Activated naive CD8-positive, alpha-beta T cell treated with anti-CD3 and anti-CD28 coated beads for 36 hours (primary cell): ENCODE results near the gene ACR. TPM values are rescaled to one million over a fixed set of nuclear protein-coding genes. Genes with fewer than 3 reads are reported as not detected.

Experiments
- DNase-seq: peaks from one replicate; pipeline ENCODE4 v3.0.0; 2021
- H3K27ac Mint-ChIP-seq: one replicate; pipeline ENCODE4 v1.8.0; 2022; ENCODE audit warnings: mild to moderate bottlenecking, moderate library complexity, mixed read lengths
- H3K27me3 Mint-ChIP-seq: one replicate; pipeline ENCODE4 v1.8.0; 2022; ENCODE audit warnings: mild to moderate bottlenecking, mixed read lengths
- H3K36me3 Mint-ChIP-seq: one replicate; pipeline ENCODE4 v1.8.0; 2021; ENCODE audit warnings: mild to moderate bottlenecking, mixed read lengths
- H3K4me1 Mint-ChIP-seq: one replicate; pipeline ENCODE4 v1.8.0; 2021; ENCODE audit warnings: mixed read lengths
- H3K4me3 Mint-ChIP-seq: one replicate; pipeline ENCODE4 v1.8.0; 2022; ENCODE audit warnings: mild to moderate bottlenecking, moderate library complexity, mixed read lengths
- H3K9me3 Mint-ChIP-seq: one replicate; pipeline ENCODE4 v1.8.0; 2022; ENCODE audit warnings: mixed read lengths
- total RNA-seq, 2 experiments: library from RNA; stranded (reverse); gene quantifications; one replicate each; pipeline ENCODE4 v1.2.3, GENCODE V29; 2021

ACR gene
- not detected for total RNA-seq

- DNase-seq: no peak
- peaks cover 2% of the 10 kb centered on the region for H3K4me1 Mint-ChIP-seq
- H3K9me3 Mint-ChIP-seq: no peaks in the 10 kb centered on the region
Measured at GRCh38 chr22:50737728-50738648, at the start of gene ACR. TSS of gene ACR (plus strand) at chr22:50738204. CDS start at chr22:50738236, 32 bp downstream.

GRCh38 chr22:50688448-50688847 lies 49.6 kb upstream of the ACR start:
- Mint-ChIP-seq H3K27ac (no peak overlapping the region), H3K27me3 (peaks cover 5% of the 10 kb centered on the region), H3K4me3 (no peak overlapping the region), H3K4me1 (no peaks in the 10 kb centered on the region), H3K36me3 (no peaks in the 10 kb centered on the region), H3K9me3 (no peaks in the 10 kb centered on the region)
- no peak for DNase-seq

More at GRCh38 chr22:50737728-50738648, at the start of gene ACR:
- Mint-ChIP-seq H3K27ac (no peak within 1 kb of the TSS), H3K36me3 (no peaks in the 10 kb centered on the region), H3K4me3 (no peak within 1 kb of the TSS), H3K27me3 (no peaks in the 10 kb centered on the region)

- H3K27me3 Mint-ChIP-seq: peaks cover 5% of the 10 kb centered on the region
- no peaks in the 10 kb centered on the region for H3K9me3 Mint-ChIP-seq
- no peaks in the 10 kb centered on the region for H3K4me1 Mint-ChIP-seq
- H3K27ac Mint-ChIP-seq: no peak overlapping the region
- no peak overlapping the region for H3K4me3 Mint-ChIP-seq
- no peaks in the 10 kb centered on the region for H3K36me3 Mint-ChIP-seq
- no peak for DNase-seq
Measured at GRCh38 chr22:50691521-50691920, 46.5 kb upstream of the ACR start.

DNA sequence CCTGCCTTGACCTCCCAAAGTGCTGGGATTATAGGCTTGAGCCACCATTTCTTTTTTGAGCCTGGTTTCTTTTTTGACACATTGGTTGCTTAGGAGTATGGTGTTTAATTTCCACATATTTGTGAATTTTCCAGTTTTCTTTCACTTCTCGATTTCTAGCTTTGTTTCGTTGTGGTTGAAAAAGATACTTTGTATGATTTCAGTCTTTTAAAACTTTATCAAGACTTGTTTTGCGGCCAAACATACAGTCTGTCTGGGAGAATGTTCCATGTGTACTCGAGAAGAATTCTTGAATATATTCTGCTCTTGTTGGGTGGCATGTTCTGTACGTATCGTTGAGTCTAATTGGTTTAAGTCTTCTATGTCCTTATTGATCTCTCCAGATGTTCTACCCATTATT lies 44.5 kb upstream of the ACR start:
- Mint-ChIP-seq H3K27ac (no peak overlapping the region), H3K4me3 (no peak overlapping the region), H3K9me3 (no peaks in the 10 kb centered on the region), H3K4me1 (no peaks in the 10 kb centered on the region), H3K36me3 (no peaks in the 10 kb centered on the region), H3K27me3 (no peaks in the 10 kb centered on the region)
- no peak for DNase-seq

DNA sequence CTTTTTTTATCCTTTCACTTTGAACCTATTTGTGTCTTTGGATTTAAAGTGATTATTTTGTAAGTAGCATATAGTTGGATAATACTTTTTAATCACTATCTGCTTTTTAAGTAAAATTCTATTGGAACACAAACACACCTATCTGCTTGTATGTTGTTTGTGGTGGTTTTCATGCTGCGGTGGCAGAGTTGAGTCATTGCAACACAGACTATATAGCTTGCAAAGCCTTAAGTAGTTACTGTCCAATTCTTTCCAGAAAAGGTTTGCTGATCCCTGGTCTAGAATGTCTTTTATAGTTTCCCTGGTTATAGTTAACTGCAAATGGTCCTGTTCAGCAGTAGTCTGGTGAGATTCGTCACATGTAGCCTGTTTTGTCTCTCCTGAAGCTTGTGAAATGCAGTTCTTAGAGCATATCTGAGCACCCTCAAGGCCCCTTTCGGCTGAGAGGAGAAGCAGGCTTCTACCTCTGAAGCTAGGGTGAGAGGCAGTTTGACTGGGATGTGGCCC lies 43.9 kb upstream of the ACR start:
- no peaks in the 10 kb centered on the region for H3K36me3 Mint-ChIP-seq
- no peak overlapping the region for H3K27ac Mint-ChIP-seq
- DNase-seq: no peak
- no peaks in the 10 kb centered on the region for H3K27me3 Mint-ChIP-seq
- no peaks in the 10 kb centered on the region for H3K4me1 Mint-ChIP-seq
- H3K9me3 Mint-ChIP-seq: no peaks in the 10 kb centered on the region
- no peak overlapping the region for H3K4me3 Mint-ChIP-seq

DNA sequence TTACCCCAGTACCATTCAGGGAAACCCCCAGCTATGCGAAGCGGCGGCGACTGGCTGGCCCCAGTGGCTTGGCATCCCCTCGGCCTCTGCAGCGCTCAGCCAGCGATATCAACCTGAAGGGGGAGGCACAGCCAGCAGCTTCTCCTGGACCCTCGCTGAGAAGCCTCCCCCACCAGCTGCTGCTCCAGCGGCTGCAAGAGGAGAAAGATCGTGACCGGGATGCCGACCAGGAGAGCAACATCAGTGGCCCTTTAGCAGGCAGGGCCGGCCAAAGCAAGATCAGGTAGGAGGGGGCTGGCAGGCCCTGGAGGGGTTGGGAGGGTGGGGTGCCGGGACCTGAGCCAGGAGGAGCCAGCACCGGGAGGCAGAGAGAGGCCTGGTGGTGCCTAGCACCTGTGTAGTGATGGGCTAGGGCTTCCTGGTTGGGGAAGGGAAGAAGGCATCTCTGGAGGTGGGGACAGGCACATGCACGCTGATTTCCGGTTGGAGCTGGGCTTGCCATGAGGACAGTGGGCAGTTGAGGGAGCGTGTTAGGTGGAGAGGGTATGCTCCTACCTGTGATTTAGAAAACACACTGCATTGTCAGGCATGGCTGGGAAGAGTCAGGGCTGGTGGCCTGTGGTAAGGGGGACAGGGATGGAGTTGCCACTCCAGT lies 43.1 kb upstream of the ACR start:
- Mint-ChIP-seq H3K4me1 (no peaks in the 10 kb centered on the region), H3K4me3 (no peak overlapping the region), H3K36me3 (no peaks in the 10 kb centered on the region), H3K27me3 (no peaks in the 10 kb centered on the region), H3K27ac (no peak overlapping the region), H3K9me3 (no peaks in the 10 kb centered on the region)
- no peak for DNase-seq

DNA sequence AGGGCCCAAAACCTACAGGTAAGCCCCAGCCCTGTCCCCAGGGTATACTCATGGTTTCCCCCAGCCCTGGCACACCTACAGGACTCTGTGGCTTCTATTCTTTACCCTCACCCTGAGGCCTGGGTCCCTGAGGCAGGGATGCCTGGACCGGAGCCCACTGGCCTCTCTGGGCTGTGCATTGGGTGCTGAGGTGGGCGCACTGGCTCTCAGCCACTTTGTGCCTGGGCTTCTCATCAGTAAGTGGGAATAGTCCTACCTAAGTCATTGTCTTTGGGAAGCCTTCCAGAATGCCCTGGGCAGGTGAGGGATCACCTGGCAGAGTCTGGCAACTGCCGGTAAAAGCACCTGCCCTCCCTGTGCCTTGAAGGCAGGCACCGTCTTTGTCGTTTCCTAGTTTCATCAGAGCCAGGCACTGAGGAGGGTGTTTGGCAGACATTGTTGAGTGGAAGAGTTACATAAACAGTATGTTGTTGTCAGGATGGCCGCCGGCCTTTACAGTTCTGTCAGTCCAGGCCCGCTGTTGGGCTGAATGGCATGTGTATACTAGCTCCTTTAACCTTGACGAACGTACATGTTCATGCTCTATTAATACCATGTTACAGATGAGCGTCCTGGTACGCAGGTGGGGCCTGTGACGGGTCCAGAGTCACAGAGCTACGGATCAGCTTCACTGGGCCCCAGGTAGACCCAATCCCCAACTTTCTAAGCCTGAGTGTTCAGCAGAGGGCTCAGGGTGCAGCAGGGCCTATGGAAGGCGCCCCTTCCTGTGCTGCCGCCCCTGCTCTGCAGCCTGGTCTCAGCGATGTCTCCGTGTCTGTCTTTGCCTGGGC lies 42.4 kb upstream of the ACR start:
- no peak for DNase-seq
- no peak overlapping the region for H3K4me3 Mint-ChIP-seq
- no peak overlapping the region for H3K27ac Mint-ChIP-seq
- H3K36me3 Mint-ChIP-seq: no peaks in the 10 kb centered on the region
- no peaks in the 10 kb centered on the region for H3K9me3 Mint-ChIP-seq
- H3K27me3 Mint-ChIP-seq: no peaks in the 10 kb centered on the region
- H3K4me1 Mint-ChIP-seq: no peaks in the 10 kb centered on the region

GRCh38 chr22:50696251-50696798 lies 41.7 kb upstream of the ACR start:
- no peaks in the 10 kb centered on the region for H3K9me3 Mint-ChIP-seq

DNA sequence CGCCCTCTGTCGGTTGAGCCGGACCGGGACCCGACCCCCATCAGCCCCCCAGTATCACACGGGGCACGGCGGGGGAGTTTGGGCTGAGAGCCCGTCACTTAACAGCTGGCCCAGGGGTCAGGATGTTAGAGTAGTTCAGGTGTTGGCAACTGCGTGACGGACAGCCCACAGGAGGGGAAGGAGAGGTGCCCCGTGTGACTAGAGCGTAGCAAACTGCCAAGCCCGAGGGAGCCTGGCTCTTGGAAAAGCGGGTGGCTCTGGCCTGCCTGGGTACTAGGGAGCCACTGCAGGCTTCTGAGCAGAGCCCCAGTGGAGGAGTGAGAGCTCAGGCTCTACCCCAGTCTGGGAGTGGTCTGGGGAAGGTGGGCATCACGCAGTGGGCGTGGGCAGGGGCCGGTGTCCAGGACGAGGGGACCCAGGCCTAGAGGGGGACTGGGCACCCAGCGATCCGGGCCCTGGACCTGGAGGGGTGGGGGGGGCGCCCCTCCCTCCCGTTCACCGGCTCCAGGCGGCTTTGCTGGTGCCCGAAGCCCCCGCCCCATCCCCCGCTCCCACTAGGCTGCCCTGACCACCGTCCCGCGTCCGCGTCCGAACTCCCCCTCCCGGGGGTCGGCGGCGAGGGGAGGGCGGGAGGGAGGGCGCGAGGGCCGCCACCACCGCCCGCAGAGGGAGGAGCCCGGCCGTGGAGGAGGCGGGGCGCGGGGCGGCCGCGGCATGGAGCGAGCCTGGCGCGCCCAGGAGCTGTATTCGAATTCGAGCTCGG lies 41.0 kb upstream of the ACR start:
- Mint-ChIP-seq H3K4me3 (no peak overlapping the region), H3K27me3 (no peaks in the 10 kb centered on the region), H3K9me3 (no peaks in the 10 kb centered on the region), H3K36me3 (no peaks in the 10 kb centered on the region), H3K27ac (no peak overlapping the region), H3K4me1 (peaks cover 3% of the 10 kb centered on the region)
- no peak for DNase-seq

More at GRCh38 chr22:50696251-50696798, 41.7 kb upstream of the ACR start:
- Mint-ChIP-seq H3K27ac (no peak overlapping the region), H3K27me3 (no peaks in the 10 kb centered on the region), H3K4me1 (no peaks in the 10 kb centered on the region), H3K36me3 (no peaks in the 10 kb centered on the region), H3K4me3 (no peak overlapping the region)
- DNase-seq: no peak

- Mint-ChIP-seq H3K36me3 (no peaks in the 10 kb centered on the region), H3K9me3 (no peaks in the 10 kb centered on the region), H3K4me3 (no peak overlapping the region), H3K27ac (no peak overlapping the region), H3K4me1 (peaks cover 12% of the 10 kb centered on the region), H3K27me3 (no peaks in the 10 kb centered on the region)
- no peak for DNase-seq
Measured at GRCh38 chr22:50697667-50698506, 40.1 kb upstream of the ACR start.

GRCh38 chr22:50698546-50698945 lies 39.5 kb upstream of the ACR start:
- Mint-ChIP-seq H3K4me3 (no peak overlapping the region), H3K4me1 (peaks cover 16% of the 10 kb centered on the region), H3K27me3 (no peaks in the 10 kb centered on the region), H3K36me3 (no peaks in the 10 kb centered on the region), H3K9me3 (no peaks in the 10 kb centered on the region), H3K27ac (no peak overlapping the region)
- DNase-seq: no peak

- Mint-ChIP-seq H3K36me3 (no peaks in the 10 kb centered on the region), H3K4me1 (peaks cover 16% of the 10 kb centered on the region), H3K27ac (no peak overlapping the region), H3K27me3 (no peaks in the 10 kb centered on the region), H3K4me3 (no peak overlapping the region), H3K9me3 (no peaks in the 10 kb centered on the region)
- DNase-seq: no peak
Measured at GRCh38 chr22:50699001-50699755, 38.8 kb upstream of the ACR start.
